RKO (cell line): ENCODE data around the gene WEE2.
"Not testable (repeated sequence)": the region's sequence is repeated elsewhere in the genome, so short reads cannot be mapped to it uniquely, and the experiment has no call there.

Experiments used
- DNase-seq: peaks from one replicate; pipeline ENCODE4 v3.0.0-alpha.2; 2016; ENCODE audit warnings: low spot score

Gene WEE2

GRCh38 chr7:141714571-141714970, 6.4 kb downstream of the WEE2 start:
- DNase-seq, result no peak

- no peak for DNase-seq
Observed at GRCh38 chr7:141715018-141715417, 6.9 kb downstream of the WEE2 start.

- no peak for DNase-seq
Observed at GRCh38 chr7:141715794-141716689, 7.9 kb downstream of the WEE2 start.

DNA sequence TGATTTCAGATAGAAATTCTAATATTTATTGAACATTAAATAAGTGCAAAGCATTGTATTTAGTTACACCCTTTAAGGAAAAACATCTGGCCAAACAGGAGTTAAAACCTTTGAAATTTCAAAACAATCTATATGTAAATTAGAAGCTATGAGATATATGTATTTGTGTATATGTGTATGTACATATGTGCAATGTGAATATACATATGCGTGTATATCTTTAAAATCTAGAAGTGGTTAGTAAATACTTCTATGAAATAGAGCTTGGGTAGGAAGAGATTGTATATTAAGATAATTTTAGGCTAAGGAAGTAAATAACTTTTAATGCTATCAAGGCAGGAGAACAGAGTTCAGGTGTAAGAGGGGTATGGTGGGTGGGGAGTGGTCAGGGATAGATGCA, 9.3 kb downstream of the WEE2 start:
- DNase-seq, result no peak

DNA sequence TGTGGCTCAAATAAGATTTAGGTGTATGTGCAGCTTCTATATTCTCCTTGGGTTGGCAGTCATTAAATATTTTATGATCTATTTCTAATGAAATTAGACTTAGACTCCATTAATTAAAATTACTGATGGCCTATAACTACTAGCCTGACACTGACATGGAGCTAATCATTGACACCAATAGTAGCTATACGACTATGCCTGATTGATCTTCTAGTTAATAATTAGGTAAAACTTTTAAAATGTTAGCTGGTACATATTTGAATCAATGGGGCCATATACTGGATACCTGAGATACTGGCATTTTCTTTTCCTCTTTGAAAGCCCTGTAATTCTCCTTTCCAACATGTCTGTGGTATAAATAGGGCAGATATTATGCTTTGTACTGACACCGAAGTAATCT, 14.4 kb downstream of the WEE2 start:
- no peak for DNase-seq

DNA sequence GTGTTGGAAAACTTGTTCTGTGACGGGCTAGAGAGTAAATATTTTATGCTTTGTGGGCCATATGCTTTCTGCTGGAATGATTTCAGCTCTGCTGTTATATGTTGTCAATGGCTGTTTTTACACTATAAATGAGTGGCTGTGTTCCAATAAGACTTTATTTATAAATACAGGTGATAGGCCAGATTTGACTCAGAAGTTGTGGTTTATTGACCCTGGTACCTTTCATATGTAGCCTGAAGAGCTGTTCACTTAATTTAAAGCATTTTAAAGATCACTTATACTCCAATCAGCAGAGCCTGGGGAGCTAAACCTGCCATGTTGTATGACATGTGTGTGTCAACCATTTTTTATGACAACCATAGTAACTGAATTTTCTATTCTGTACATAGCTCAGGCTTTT, 20.9 kb downstream of the WEE2 start:
- no peak for DNase-seq

DNA sequence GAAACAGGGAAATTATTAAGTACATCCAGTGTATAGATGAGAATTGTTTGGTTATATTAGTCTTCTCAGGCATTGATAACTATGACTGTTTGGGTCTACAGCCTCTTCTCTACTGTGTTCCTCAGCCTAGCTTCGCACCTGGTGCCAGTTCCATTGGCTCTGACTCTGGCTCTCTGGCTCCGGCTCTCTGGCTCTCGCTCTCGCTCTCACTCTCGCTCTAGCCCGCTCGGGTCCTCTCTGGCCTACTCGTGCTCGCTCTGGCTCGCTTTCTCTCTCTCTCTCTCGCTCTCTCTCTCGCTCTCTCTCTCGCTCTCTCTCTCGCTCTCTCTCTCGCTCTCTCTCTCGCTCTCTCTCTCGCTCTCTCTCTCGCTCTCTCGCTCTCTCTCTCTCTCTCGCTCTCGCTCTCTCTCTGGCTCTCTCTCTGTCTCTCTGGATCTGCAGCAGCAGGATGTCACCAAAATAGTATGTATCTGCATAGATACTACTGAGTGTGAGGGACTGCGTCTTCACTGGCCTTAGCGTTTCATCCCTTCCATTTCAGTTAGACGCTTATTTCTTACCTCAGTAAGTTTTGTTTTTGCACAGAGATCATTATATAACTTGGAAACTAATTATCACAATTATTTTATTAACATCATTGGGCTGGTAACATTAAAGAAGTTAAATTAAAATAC, 23.5 kb downstream of the WEE2 start:
- no peak for DNase-seq

GRCh38 chr7:141737118-141737835, 29.1 kb downstream of the WEE2 start:
- DNase-seq, result peak; percentile 63

- peak; percentile 99 for DNase-seq
Observed at GRCh38 chr7:141737836-141738591, 29.9 kb downstream of the WEE2 start, which contains the start of gene SSBP1. Gene SSBP1, plus strand, starts transcription at chr7:141738358. Its CDS starts 809 bp downstream, at chr7:141739167.

- no peak for DNase-seq
Observed at GRCh38 chr7:141738592-141739013, 30.4 kb downstream of the WEE2 start.

DNA sequence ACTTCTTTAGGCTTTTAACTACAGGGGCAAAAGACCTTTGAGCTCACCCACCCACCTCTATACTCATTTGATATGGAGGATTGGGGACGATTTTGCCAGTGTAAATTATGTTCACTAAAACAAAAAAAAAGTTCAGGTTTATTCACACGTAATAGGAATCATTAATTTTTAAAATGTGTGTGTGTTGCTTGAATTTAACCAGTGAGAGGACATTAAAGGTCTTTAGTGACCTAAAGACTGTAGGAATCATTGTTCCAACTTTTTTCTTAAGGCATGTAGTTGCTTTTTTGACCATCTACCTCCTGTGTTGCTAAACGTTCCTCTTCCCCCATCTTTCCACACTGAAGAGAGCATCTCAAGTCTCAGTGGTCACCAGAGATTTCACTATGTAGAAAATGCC, 31.1 kb downstream of the WEE2 start:
- no peak for DNase-seq

DNA sequence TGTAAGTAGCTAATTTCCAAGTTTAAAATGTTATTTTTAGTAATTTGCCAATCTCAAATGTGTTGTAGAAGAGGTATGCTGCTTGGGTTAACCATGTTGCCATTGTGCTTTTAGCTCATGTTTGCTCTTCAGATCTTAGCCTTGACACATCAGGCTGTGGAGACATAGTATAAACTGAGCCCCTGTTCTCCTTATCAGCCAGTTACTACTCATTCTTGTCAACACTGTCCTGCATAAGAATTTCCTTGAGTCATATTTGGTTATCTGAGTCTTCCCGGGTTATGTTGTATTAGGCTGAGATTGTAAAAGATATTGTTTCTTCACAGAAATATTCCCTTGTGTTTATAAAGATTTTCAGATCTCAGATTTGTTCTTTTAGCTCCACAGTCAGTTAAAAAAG, 34.1 kb downstream of the WEE2 start:
- no peak for DNase-seq

- DNase-seq, result no peak
Observed at GRCh38 chr7:141744131-141744530, 36.0 kb downstream of the WEE2 start.

DNA sequence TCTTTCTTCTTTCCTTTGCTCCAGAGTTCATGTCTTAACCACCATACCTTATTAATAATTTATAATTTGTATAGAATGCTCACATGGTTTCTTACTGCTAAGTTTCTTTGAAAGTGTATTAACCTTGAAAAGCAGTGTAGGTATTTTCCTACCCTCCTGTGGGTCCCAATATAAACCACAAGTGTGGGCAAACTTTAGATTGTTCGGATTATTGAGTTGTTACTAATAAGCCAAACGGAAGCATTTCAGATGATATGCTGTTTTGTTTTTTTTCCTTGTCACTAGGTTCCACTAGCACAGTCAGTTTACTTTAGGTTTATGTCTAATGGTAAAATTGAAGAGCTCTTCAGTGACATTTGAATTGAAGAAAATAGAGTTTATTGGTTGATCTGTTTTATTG, 40.2 kb downstream of the WEE2 start:
- DNase-seq, result no peak

DNA sequence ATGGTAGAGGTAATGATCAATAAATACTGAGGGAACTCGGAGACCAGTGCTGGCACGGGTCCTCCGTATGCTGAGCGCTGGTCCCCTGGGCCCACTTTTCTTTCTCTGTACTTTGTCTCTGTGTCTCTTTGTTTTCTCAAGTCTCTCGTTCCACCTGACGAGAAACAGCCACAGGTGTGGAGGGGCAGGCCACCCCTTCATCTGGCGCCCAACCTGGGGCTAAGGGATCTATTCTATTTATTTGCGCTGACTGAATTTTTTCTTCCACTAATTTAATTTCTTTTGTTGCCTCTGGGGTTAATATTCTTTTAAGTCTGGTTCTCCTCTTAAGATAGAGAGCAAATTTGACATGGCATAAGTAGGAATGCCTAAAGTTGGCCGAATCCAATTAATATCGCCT, 43.8 kb downstream of the WEE2 start:
- DNase-seq, result not testable (repeated sequence)

DNA sequence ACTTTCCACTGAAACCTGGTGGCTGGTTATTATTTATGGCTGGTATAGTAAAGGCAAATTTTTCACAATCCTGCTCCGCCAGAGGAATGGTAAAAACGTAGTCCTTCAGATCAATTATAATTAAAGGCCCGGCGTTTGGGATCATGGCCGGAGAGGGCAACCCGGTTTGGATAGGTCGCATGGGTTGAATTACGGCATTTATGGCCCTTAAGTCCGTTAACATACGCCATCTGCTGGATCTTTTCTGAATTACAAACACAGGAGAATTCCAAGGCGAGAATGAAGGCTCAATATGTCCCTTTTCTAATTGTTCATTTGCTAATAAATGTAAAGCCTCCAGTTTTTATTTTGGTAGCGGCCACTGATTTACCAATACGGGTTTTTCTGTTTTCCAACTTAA, 44.5 kb downstream of the WEE2 start:
- no peak for DNase-seq

DNA sequence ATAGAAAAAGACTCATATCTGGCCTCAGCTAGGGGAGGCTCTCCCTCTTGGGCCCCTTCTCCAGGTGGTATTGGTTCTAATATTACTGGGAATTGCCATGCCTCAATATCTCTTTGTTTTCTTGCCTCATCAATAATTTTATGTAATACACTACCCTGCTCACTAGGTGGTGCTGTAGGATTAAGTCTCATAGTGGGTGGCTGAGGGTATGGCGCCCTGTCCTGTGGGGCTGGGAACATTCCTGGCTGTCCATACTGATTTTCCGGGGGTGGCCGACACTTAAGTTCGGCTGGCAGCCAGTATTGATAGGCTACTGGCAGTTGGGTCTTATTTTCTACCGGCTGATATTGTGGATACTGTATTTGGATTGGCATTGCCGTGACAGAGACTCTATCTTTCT, 46.8 kb downstream of the WEE2 start:
- DNase-seq, result peak; percentile 60

DNA sequence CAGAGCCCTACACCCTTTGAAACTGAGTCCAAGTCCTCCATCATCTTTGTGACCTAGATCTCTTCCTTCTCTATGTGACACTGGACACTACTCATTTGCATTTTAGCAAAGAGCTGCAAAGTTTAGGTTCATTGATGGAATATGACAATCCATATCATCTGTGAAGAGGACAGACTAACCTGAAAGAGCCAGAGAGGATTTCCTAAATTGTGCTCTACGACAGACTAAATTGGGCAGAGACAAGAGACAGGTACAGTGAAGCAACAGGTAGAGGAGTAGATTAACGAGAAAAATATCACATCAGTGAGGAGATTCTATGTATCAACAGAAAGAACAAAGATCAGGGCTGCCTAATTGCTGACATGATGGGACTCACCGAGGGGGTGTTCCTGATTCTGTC, 55.6 kb downstream of the WEE2 start, which contains the start of gene TAS2R3:
Gene TAS2R3, plus strand, starts transcription at position 301 of the 400 bp plus-strand sequence. Its CDS starts 62 bp downstream, at position 363.
- no peak for DNase-seq

- DNase-seq, result not testable (repeated sequence)
Observed at GRCh38 chr7:141770083-141770583, 62.0 kb downstream of the WEE2 start.

DNA sequence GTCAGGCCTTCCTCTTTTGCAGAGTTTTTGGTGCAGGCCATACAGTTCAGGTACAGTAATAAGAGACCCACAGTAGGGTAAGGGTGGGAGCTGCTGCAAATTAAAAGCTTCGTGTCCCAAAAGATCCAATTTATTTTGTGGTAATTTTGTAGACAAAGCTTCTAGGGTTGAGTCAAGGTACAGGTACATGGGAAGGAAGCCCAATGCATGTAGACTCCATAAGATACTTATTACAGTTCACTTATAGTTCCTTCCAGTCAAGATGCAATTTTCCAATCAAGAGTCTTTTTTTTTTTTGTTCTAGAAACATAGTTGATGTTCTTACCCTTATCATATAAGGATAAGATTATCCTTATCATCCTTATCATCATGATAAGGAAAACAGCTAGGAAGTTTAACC, 68.2 kb downstream of the WEE2 start, which contains the start of gene TAS2R4:
Gene TAS2R4, plus strand, starts transcription at position 301 of the 400 bp plus-strand sequence. CDS start 1,815 bp downstream, outside the sequence.
- DNase-seq, result no peak
